HepG2 (cell line): Measurements from ENCODE around the gene MB. TPM values are rescaled to one million over a fixed set of nuclear protein-coding genes. Genes with fewer than 3 reads are reported as not detected.

Source experiments
- ATAC-seq: fragments of 200-7000 bp; cut with Tn5 transposase; 3 replicates; pipeline ENCODE4 v1.9.1; 2020; ENCODE audit warnings: mild to moderate bottlenecking, moderate library complexity
- BruUV-seq: library from RNA; stranded (reverse); fragments of 400-500 nt; replicated peaks from 2 replicates; lab custom pipeline; 2021; lab: Mats Ljungman, UMichigan
- CTCF ChIA-PET: fragments of 300-600 bp; formaldehyde crosslinking; extraction: SDS; loops from one replicate; lab custom pipeline; 2021; ENCODE audit warnings: low total read pairs, inconsistent platforms, low intra/inter-chr PET ratio; lab: Yijun Ruan, JAX
- POLR2A ChIA-PET: fragments of 350-600 bp; sonication (Branson Sonifier 250); formaldehyde crosslinking; loops from one replicate; lab custom pipeline; 2020; ENCODE audit warnings: antibody characterized with exemption, inconsistent platforms; lab: Yijun Ruan, JAX
- DNase-seq: peaks from one replicate; pipeline ENCODE4 v3.0.0-alpha.2; 2015; ENCODE audit warnings: low spot score
- FAIRE-seq: peaks from 3 replicates; lab custom pipeline; 2011; peaks lifted over from hg19 to GRCh38; lab: Jason Lieb, UNC
- H2AFZ ChIP-seq: one replicate; pipeline ENCODE4 v1.6.1; 2011; ENCODE audit warnings: low read length, inconsistent platforms
- H3K27ac ChIP-seq: fragments of 300-600 bp; 3 replicates; pipeline ENCODE4 v1.8.0; 2011; ENCODE audit warnings: mixed run types, mild to moderate bottlenecking, mixed read lengths, low read length, inconsistent platforms; ENCODE audit not compliant: insufficient read depth; ENCODE audit errors: extremely low read length
- H3K27me3 ChIP-seq, 2 experiments: fragments of 200-600 bp in 1 of 2; 2 replicates in 1 of 2; 3 replicates in 1 of 2; pipeline versions ENCODE4 v1.6.0 to v1.8.0; 2011; ENCODE audit warnings: low read length in 2 of 2, mild to moderate bottlenecking in 2 of 2, moderate library complexity in 2 of 2, inconsistent platforms in 1 of 2; ENCODE audit not compliant: insufficient read depth in 2 of 2, control insufficient read depth in 1 of 2
- H3K36me3 ChIP-seq, 2 experiments: fragments of 200-600 bp in 1 of 2; replicated peaks in 1 of 2; 2 replicates in 1 of 2; 3 replicates in 1 of 2; pipeline versions ENCODE4 v1.5.1 to v1.8.0; 2011; ENCODE audit warnings: low read length in 2 of 2, inconsistent platforms in 1 of 2; ENCODE audit not compliant: insufficient read depth in 2 of 2, control insufficient read depth in 1 of 2
- H3K4me1 ChIP-seq: 2 replicates; pipeline ENCODE4 v1.5.1; 2012; ENCODE audit warnings: low read length, inconsistent platforms; ENCODE audit not compliant: insufficient read depth
- H3K4me2 ChIP-seq: 2 replicates; pipeline ENCODE4 v1.6.0; 2011; ENCODE audit warnings: low read depth, low read length, inconsistent platforms
- H3K4me3 ChIP-seq, 3 experiments: fragments of 200-600 bp in 1 of 3; sonication (generic), shearing (Covaris generic) in 1 of 3; replicated peaks in 1 of 3; 2 replicates each; pipeline ENCODE4 v1.5.1; 2011 to 2016; ENCODE audit warnings: low read length in 3 of 3, inconsistent platforms in 2 of 3, low read depth in 2 of 3, mild to moderate bottlenecking in 2 of 3, control low read depth in 1 of 3, mixed read lengths in 1 of 3; ENCODE audit not compliant: insufficient read depth in 1 of 3
- H3K79me2 ChIP-seq: one replicate; pipeline ENCODE4 v1.6.1; 2011; ENCODE audit warnings: low read length, inconsistent platforms; ENCODE audit not compliant: insufficient read depth
- H3K9ac ChIP-seq: 2 replicates; pipeline ENCODE4 v1.6.0; 2011; ENCODE audit warnings: mild to moderate bottlenecking, low read depth, low read length, inconsistent platforms; ENCODE audit not compliant: insufficient read depth
- H3K9me3 ChIP-seq: 2 replicates; pipeline ENCODE4 v1.5.1; 2012; ENCODE audit warnings: mild to moderate bottlenecking, low read length
- H4K20me1 ChIP-seq: 2 replicates; pipeline ENCODE4 v1.6.0; 2011; ENCODE audit warnings: inconsistent platforms, mild to moderate bottlenecking, low read length, moderate library complexity; ENCODE audit not compliant: insufficient read depth
- ARNT ChIP-seq: fragments of 450-650 bp; IDR thresholded peaks from 2 replicates; pipeline ENCODE4 v1.6.1; 2017
- BHLHE40 ChIP-seq: IDR thresholded peaks from 2 replicates; pipeline ENCODE4 v1.6.1; 2011; ENCODE audit warnings: low read length, improper control_type of control experiment
- GABPA ChIP-seq, 2 experiments: IDR thresholded peaks; 2 replicates each; pipeline ENCODE4 v1.6.1; 2011 to 2016; ENCODE audit warnings: low read depth in 2 of 2, low read length in 1 of 2, missing biosample characterization in 1 of 2, missing genetic modification characterization in 1 of 2
- GFI1 ChIP-seq: sonication (generic); formaldehyde crosslinking; IDR thresholded peaks from 2 replicates; pipeline ENCODE4 v1.5.0; 2020; ENCODE audit warnings: missing genetic modification reagents, mild to moderate bottlenecking, borderline replicate concordance
- HIC2 ChIP-seq: sonication (generic); formaldehyde crosslinking; IDR thresholded peaks from 2 replicates; pipeline ENCODE4 v1.9.0; 2022; ENCODE audit warnings: low read depth, missing genetic modification reagents
- KLF12 ChIP-seq: sonication (generic); formaldehyde crosslinking; IDR thresholded peaks from 2 replicates; pipeline ENCODE4 v1.4.0; 2020; ENCODE audit warnings: missing genetic modification reagents, borderline replicate concordance
- KMT2B ChIP-seq: IDR thresholded peaks from 2 replicates; pipeline ENCODE4 v1.6.1; 2016; ENCODE audit warnings: missing genetic modification reagents, missing compliant biosample characterization
- MAFG ChIP-seq: sonication (generic); formaldehyde crosslinking; IDR thresholded peaks from 2 replicates; pipeline ENCODE4 v1.5.1; 2020; ENCODE audit warnings: mild to moderate bottlenecking, missing genetic modification reagents
- NFIB ChIP-seq: sonication (generic); formaldehyde crosslinking; IDR thresholded peaks from 2 replicates; pipeline ENCODE4 v1.9.0; 2021; ENCODE audit warnings: missing genetic modification reagents, mild to moderate bottlenecking, borderline replicate concordance
- RELA ChIP-seq: sonication (generic); formaldehyde crosslinking; IDR thresholded peaks from 2 replicates; pipeline ENCODE4 v1.4.0; 2020; ENCODE audit warnings: missing genetic modification reagents
- SETDB1 ChIP-seq: sonication (generic); formaldehyde crosslinking; IDR thresholded peaks from 2 replicates; pipeline ENCODE4 v1.5.1; 2020; ENCODE audit warnings: missing genetic modification reagents, mild to moderate bottlenecking, borderline replicate concordance
- ZBTB42 ChIP-seq: sonication (generic); formaldehyde crosslinking; IDR thresholded peaks from 2 replicates; pipeline ENCODE4 v1.5.0; 2020; ENCODE audit warnings: mild to moderate bottlenecking, missing genetic modification reagents
- ZNF329 ChIP-seq: sonication (generic); formaldehyde crosslinking; IDR thresholded peaks from 2 replicates; pipeline ENCODE4 v1.9.0; 2021; ENCODE audit warnings: low read depth, mild to moderate bottlenecking, missing genetic modification reagents
- ZNF354B ChIP-seq: sonication (generic); formaldehyde crosslinking; IDR thresholded peaks from 2 replicates; pipeline ENCODE4 v1.8.0; 2022; ENCODE audit warnings: mild to moderate bottlenecking, missing genetic modification reagents
- ZNF496 ChIP-seq: sonication (generic); formaldehyde crosslinking; IDR thresholded peaks from 2 replicates; pipeline ENCODE4 v1.8.1; 2023; ENCODE audit warnings: mild to moderate bottlenecking, moderate library complexity, missing genetic modification reagents; ENCODE audit not compliant: insufficient replicate concordance
- ZNF563 ChIP-seq: sonication (generic); formaldehyde crosslinking; IDR thresholded peaks from 2 replicates; pipeline ENCODE4 v1.8.0; 2022; ENCODE audit warnings: mild to moderate bottlenecking, moderate library complexity, missing genetic modification reagents
- ZNF615 ChIP-seq: sonication (generic); formaldehyde crosslinking; IDR thresholded peaks from 2 replicates; pipeline ENCODE4 v1.5.0; 2020; ENCODE audit warnings: mild to moderate bottlenecking, missing genetic modification reagents, borderline replicate concordance
- ZNF674 ChIP-seq: sonication (generic); formaldehyde crosslinking; IDR thresholded peaks from 2 replicates; pipeline ENCODE4 v1.5.0; 2020; ENCODE audit warnings: low read depth, mild to moderate bottlenecking, missing genetic modification reagents
- ZNF878 ChIP-seq: sonication (generic); formaldehyde crosslinking; IDR thresholded peaks from 2 replicates; pipeline ENCODE4 v1.8.1; 2023; ENCODE audit warnings: mild to moderate bottlenecking, missing genetic modification reagents, moderate library complexity
- WGBS: methylation state at CpG from one replicate; pipeline ENCODE4 v1.1.6; 2017; ENCODE audit warnings: low lambda C conversion rate; 5-methylcytosine and 5-hydroxymethylcytosine counted together
- in situ Hi-C: cut with HindIII; loops from 2 replicates; pipeline ENCODE4 v1.10.0; 2017; ENCODE audit warnings: low pct_unique_long_range_greater_than_20kb; ENCODE audit not compliant: extremely low pct_ligation_motif_present
- intact Hi-C: fragments of 100-400 bp; cut with micrococcal nuclease; formaldehyde crosslinking; loops from one replicate; pipeline ENCODE4 v1.10.0; 2022; ENCODE audit not compliant: unreplicated experiment
- polyA plus RNA-seq, 8 experiments: library from polyadenylated mRNA; depleted of rRNA in 3 of 8; stranded (reverse) in 7 of 8; unstranded in 1 of 8; fragments of >200 nt; fragmentation: Illumina TruSeq in 4 of 8; extraction: Trizol in 4 of 8; gene quantifications; 2 replicates each; pipeline versions ENCODE4 v1.2.1 to v1.2.3, GENCODE V29; 2011 to 2016; ENCODE audit warnings: low read depth in 4 of 8, missing spikeins in 1 of 8, mixed read lengths in 1 of 8; ENCODE audit not compliant: insufficient read depth in 1 of 8
- total RNA-seq, 5 experiments: library from RNA; depleted of rRNA; stranded (reverse); fragments of >200 nt; fragmentation: Illumina TruSeq; extraction: Trizol; gene quantifications; 2 replicates each; pipeline ENCODE4 v1.2.3, GENCODE V29; 2016; ENCODE audit warnings: low read depth in 1 of 5

MB gene
- total and polyA plus RNA-seq, 2 of the 13 experiments (the other 11 are each of a cell fraction or from before 2014, with no cell fraction given) = 0.07 TPM; not detected in 1

- H3K4me3 ChIP-seq = no peak overlapping the region
- no peaks in the 10 kb centered on the region for H3K36me3 ChIP-seq
- ChIA-PET POLR2A (no interaction called here), CTCF (no interaction called here)
- no peak for TF ChIP-seq KMT2B (CRISPR knock-in tag)
- no peak for TF ChIP-seq GABPA (IDR thresholded peaks at IDR 0.05; ENCODE audit: low read depth, low read length)
- no peak for TF ChIP-seq GABPA (CRISPR knock-in tag; IDR thresholded peaks at IDR 0.05; ENCODE audit: low read depth)
- no peak for TF ChIP-seq BHLHE40
- TF ChIP-seq ZBTB42 (CRISPR knock-in tag) = no peak
- TF ChIP-seq ZNF878 = no peak
- no peak for TF ChIP-seq KLF12 (CRISPR knock-in tag)
- no peak for TF ChIP-seq HIC2
- no peak for TF ChIP-seq ZNF329 (CRISPR knock-in tag)
- no peak for TF ChIP-seq ZNF354B (CRISPR knock-in tag)
- TF ChIP-seq GFI1 (CRISPR knock-in tag) = no peak
- no peak for TF ChIP-seq ZNF674
- no peak for TF ChIP-seq NFIB (CRISPR knock-in tag)
- TF ChIP-seq ARNT = no peak
- TF ChIP-seq RELA (CRISPR knock-in tag) = no peak
- TF ChIP-seq ZNF615 (CRISPR knock-in tag) = no peak
- TF ChIP-seq ZNF563 (CRISPR knock-in tag) = no peak
- no peak for TF ChIP-seq SETDB1 (CRISPR knock-in tag)
- TF ChIP-seq ZNF496 (CRISPR knock-in tag) = no peak
- TF ChIP-seq MAFG (CRISPR knock-in tag) = no peak
- in situ Hi-C loops (loop anchor here (10.0 kb wide), 1 partner anchor 55 kb away; no protein-coding TSS in a partner anchor), intact Hi-C loops (no loop called here)
- peaks cover 7 to 52% of the 10 kb centered on the region in 2 experiments; a peak in 3 of 5 replicates for H3K27me3 ChIP-seq
- H3K4me2 ChIP-seq = no peak overlapping the region
- WGBS = 13% methylated on average over 3 of the region's 13 CpGs
- no peak overlapping the region for H3K9ac ChIP-seq
- ATAC-seq (no peak), FAIRE-seq (no peak), DNase-seq (no peak)
- no peaks in the 10 kb centered on the region for H3K4me1 ChIP-seq
- H3K9me3 ChIP-seq = no peaks in the 10 kb centered on the region
- H2AFZ ChIP-seq = no peak overlapping the region
- no peaks in the 10 kb centered on the region for H4K20me1 ChIP-seq
- H3K79me2 ChIP-seq = no peaks in the 10 kb centered on the region
- no TSS peak for BruUV-seq
- H3K27ac ChIP-seq = no peak overlapping the region
Observed at GRCh38 chr22:35569916-35570315, 47.2 kb downstream of the MB start.
